HG02885 (cell line): Measurements from ENCODE around the gene TBCB.
A peak's percentile ranks its signal among the peaks of the same experiment; 100 is the strongest.
"Not testable (repeated sequence)": the region's sequence is repeated elsewhere in the genome, so short reads cannot be mapped to it uniquely, and the experiment has no call there.

ENCODE experiments used
- ATAC-seq: cut with Tn5 transposase; IDR thresholded peaks from one replicate; pipeline ENCODE4 v1.9.1; 2021; ENCODE audit warnings: mild to moderate bottlenecking; ENCODE audit not compliant: unreplicated experiment, poor library complexity

The TBCB gene

DNA sequence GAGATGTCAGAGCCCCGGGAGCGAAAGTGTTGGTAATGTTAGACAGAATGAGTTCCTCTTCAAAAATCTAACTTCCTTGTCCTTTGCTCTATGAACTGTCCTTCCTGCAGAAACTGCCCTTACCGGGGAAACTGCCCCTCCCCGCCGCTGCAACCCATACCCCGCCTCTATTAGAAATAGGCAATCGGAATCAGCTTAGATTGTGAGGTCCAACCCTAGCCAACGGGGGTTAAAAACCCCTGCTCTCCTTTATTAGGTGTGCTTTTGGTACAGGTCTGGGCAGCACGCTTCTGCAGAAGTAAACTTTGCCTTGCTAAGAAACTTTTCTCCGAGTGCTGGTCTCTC lies 13.1 kb downstream of the TBCB start:
- ATAC-seq: no peak

DNA sequence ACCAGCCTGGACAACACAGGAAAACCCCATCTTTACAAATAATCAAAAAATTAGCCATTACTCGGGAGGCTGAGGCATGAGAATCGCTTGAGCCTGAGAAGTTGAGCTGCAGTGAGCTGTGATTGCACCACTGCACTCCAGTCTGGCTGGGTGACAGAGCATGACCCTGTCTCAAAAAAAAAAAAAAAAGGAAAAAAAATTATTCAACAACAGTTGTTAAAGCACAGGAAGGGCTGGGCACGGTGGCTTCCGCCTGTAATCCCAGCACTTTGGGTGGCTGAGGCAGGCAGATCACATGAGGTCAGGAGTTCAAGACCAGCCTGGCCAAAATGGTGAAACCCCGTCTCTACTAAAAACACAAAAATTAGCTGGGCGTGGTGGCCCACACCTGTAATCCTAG lies 16.0 kb downstream of the TBCB start:
- not testable (repeated sequence) for ATAC-seq

GRCh38 chr19:36134867-36135266 lies 19.6 kb downstream of the TBCB start:
- not testable (repeated sequence) for ATAC-seq

DNA sequence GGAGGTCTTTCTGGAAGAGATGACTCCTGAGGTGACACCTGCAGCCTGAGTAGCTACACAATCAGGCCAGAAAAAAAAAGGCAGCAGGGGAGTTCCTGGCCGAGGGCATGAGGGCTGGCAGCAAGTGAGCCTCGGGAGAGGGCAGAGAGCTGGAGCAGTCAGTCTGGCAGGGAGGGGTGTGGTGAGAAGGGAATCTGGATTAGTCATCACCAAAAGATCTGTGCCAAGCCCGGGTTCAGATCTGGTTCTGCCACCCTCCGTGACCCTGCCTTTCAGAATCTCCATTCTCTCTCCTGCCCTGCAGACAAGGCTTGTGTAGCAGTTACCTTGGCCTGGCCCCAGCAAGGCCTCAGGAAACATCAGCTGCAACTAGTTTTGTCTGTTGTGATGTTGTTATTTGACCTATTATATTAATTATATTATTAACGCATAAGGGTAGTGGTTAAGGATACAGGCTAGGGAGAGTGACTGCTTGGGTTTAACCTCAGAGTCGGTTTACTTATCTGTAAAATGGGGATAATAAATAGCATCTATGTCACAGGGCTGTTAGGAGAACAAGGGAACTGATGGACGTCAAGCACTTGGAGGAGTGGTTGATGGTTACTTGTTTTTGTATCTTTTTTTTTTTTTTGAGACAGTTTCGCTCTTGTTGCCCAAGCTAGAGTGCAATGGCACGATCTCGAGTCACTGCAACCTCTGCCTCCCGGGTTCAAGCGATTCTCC lies 21.9 kb downstream of the TBCB start:
- no peak for ATAC-seq

- no peak for ATAC-seq
These were observed 23.8 kb downstream of the TBCB start for GRCh38 chr19:36139120-36139472.

- ATAC-seq: peak; percentile 89
These were observed 24.4 kb downstream of the TBCB start, which contains the start of gene CAPNS1 for GRCh38 chr19:36139473-36140303. Gene CAPNS1, plus strand, starts transcription at chr19:36140066. Its CDS starts 946 bp downstream, at chr19:36141012.

DNA sequence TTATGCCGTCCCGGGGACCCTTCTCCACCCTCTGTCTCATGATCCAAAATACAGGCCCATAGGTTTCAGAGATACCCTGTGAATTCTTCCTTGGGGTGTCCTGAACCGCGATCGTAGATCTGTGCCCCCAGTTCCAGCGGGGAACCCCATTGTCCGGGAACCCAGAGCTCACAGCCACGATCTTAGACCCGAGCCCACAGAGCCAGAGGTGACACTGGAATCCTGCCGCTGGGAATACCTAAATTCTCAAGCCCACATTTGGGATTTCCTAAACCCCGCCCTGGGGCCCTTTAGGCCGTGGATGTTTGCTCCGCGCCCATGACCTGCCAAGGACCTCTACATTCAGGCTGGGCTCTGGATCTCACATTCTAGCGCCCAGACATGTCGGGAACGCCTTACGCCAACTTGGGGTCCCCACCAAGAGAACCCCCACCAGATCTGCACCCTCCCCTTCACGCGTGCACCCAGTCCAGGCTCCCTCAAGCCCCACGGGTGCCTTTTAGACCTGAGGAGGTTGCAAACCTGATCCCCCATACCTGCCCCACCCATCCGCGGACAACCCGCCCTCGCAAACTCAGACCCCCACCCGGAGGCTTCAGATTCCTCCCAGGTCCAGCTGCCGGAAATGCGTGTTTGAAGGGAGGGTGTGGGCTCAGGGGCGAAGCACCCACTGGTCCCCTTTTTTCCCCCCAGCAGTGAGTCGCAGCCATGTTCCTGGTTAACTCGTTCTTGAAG lies 25.2 kb downstream of the TBCB start:
- peak; percentile 1 for ATAC-seq

DNA sequence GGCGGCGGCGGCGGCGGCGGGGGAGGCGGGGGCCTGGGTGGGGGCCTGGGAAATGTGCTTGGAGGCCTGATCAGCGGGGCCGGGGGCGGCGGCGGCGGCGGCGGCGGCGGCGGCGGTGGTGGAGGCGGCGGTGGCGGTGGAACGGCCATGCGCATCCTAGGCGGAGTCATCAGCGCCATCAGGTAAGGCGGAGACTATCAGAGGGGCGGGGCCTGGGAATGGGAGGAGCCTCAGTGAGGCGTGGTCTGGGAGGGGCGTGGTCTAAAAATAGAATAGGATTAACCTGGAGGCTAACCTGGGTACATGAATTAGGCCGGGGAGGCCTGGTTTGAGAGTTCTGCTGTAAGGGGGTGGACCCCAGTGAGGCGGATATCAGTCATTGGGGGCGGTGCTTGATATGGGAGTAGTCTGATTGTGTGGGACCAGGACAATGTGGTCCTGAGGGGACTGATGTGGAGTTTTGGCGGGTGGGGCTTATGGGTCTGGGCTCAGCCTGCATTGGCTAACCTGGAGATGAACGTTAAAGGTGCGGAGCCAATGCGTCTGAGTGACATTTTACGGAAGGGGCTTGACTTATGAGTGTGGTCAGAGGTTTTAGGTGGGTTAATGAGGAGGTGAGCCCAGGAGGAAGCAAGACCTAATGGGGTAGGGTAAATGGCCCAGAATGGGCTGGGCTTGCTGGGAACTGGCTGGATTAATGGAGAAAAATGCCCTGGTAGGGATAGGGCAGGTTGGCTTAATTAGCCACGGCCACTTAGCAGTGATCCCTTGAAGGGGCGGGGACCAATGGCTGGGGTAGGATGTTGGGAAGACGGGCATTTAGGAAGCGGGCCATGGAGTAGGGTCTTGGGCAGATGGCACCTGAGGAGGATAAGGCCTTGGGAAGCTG lies 26.0 kb downstream of the TBCB start:
- ATAC-seq: peak; percentile 56

DNA sequence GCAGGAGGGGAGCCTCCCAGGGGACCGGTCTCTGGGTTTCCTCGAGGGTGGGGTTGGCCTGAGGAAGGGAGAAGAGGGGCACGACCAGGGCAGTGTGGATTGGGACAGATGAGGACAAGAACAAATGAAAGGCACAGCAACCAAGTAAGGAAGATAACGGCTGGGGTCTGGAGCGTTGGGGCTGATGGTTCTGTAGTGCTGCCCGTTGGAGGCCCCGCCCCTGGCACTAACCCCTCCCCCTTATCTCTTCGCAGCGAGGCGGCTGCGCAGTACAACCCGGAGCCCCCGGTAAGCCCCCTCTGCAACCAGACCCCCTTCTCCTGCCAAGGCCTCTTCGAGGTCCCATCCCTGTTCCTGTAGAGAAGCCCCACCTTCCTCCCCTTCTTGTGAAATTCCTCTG lies 26.8 kb downstream of the TBCB start:
- no peak for ATAC-seq

DNA sequence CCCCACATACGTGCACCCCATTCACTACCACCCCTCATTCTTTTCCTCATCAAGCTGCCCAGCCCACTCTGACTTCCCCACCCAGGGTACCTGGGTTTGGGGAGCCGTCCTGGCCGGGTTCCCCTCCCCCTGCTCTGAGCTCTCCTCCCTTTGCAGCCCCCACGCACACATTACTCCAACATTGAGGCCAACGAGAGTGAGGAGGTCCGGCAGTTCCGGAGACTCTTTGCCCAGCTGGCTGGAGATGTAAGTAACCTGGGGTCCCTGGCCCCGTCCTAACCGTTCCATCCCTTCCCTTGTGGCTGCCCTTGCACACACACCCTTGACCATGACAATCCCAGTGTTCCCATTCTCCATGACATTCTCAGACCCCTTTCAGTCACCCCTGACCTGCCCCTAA lies 27.2 kb downstream of the TBCB start:
- ATAC-seq: no peak

DNA sequence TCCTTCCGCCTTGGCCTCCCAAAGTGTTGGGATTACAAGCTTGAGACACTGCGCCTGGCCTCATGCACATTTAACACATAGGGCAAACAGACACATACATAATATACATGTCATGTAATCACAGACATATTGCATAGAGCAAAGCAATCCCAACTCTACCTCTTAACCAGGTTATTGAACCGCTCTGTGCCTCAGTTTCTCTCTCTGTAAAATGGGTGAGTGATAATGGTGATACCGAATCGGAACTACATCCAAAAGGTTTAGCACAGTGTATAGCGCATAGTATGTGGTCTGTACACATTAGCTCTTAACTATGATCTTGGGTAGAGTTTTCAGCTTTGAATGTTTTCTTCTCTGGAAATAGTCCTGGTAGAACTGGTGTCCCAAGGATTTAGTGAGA lies 29.4 kb downstream of the TBCB start:
- no peak for ATAC-seq

GRCh38 chr19:36149673-36150406 lies 34.6 kb downstream of the TBCB start:
- no peak for ATAC-seq

GRCh38 chr19:36150586-36150985 lies 35.3 kb downstream of the TBCB start:
- no peak for ATAC-seq

DNA sequence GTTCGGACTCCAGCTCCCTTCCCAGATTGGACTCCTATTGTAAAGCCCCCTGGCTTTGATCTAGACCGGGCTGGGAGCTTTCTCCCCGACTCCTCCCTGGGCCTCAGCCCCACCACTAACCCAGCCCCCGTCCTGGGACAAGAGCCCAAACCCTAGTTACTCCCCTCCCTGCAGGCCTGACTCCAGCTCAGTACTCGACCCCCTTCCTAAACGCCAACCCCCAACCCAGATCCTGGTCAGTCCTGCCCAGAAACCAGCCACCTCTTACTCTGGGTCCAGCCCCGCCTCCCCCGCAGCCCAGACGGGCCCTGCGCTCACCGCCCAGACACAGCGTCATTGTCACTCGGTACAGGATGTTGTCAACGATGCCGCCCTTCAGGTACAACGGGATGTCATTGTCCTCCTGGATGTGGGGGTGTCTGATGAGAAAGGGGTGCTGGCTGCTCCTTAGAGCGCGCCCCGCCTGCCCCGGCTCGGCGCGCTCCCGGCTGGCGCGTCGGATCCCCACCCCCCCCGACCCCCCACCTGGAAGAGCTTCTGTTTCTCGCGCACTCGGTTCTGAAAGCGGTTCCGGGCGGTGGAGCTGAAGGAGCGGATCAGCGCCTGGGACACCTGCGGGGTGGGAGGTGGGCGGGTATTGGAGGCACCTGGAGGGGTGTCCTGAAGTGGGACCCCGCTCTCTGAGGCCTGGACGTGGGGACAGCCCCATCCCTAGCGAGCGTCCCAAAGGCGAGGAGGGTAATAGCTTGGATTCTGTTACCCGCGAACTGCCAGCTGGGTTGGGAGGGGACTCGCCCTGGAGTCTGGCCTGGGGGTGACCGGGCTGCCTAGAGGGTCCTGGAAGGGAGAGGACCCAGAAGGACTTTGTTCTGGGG lies 36.1 kb downstream of the TBCB start:
- ATAC-seq: no peak

DNA sequence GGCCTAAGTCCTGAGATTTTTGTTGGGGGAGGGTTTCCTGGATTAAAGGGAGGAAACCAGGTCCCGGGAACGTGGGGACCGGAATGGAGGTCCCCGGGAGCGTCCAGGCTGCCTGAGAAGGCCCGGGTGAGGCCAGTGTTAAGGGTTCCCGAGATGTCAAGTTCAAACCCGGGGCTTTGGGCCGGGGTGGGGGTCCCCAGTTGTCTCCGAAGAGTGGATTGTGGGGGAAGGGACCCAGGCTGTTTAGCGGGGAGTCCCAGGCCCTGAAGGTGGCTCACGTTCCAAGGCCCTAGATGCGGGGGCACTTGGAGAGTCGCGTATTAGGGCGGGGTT lies 36.7 kb downstream of the TBCB start:
- ATAC-seq: no peak

DNA sequence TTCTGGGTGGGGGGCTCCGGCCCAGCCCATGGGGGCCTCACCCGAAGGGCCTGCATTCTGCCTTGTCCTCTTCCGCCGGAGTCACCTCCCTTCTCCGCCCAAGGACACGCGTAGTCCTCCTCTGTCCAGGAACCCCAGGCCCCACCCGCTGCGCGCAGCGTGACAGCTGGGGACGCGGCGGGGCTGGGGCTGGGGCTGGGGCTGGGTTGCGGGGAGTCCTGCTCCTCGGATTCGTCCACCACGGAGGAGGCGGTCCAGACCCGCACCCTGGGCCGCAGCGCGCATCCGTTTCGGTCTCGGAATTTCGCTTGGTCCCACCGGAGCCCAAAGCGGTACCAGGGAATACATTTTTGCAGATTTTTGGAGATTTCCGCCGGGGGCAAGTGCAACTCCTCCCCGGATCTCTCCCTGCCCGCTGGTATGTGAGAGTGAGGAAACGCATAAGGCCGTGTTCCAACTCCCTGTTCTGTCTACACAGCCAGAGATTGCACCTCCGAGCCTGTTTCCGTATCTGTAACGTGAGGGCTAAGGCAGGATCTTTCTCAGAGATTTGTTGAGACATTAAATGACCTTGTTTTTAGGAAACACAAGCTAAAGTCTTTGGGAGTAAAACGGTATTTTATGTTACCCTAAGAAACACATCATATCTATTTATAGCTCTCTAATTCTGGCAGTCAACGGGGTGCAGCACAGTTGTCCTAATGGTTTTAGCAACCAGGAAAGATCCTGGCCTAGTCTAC lies 37.3 kb downstream of the TBCB start, which contains the start of gene COX7A1:
Gene COX7A1 (minus strand): TSS at position 96 of the 740 bp plus-strand sequence. CDS start 40 bp downstream, at position 56.
- ATAC-seq: no peak

DNA sequence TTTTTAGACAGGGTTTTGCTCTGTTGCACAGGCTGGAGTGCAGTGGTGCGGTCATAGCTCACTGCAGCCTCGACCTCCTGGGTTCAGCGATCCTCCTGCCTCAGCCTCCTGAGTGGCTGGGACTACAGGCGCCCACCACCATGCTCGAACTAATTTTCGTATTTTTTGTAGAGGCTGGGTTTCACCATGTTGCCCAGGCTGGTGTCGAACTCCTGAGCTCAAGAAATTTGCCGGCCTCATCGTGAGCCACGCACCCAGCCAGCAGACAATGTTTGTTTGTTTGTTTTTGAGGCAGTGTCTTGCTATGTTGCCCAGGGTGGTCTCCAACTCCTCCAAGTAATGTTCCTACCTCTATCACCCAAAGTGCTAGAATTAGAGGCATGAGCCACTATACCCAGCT lies 37.9 kb downstream of the TBCB start:
- ATAC-seq: no peak
